Stimulated activated naive CD8-positive, alpha-beta T cell treated with anti-CD3 and anti-CD28 coated beads, Interleukin-15, Interleukin-2, amounts not matched to agents 100 ng/mL and 50 ng/mL, for 24 hours (primary cell): ENCODE measurements around the gene MBD3L4.
A peak's percentile ranks its signal among the peaks of the same experiment; 100 is the strongest.
"Not testable (repeated sequence)": the region's sequence is repeated elsewhere in the genome, so short reads cannot be mapped to it uniquely, and the experiment has no call there.

ENCODE experiments used
- H3K27ac Mint-ChIP-seq: one replicate; pipeline ENCODE4 v1.8.0; 2021; ENCODE audit warnings: mild to moderate bottlenecking, mixed read lengths
- H3K27me3 Mint-ChIP-seq: one replicate; pipeline ENCODE4 v1.8.0; 2021; ENCODE audit warnings: mixed read lengths
- H3K36me3 Mint-ChIP-seq: one replicate; pipeline ENCODE4 v1.8.0; 2021; ENCODE audit warnings: low read depth, mixed read lengths
- H3K4me1 Mint-ChIP-seq: one replicate; pipeline ENCODE4 v1.8.0; 2021; ENCODE audit warnings: low read depth, mixed read lengths
- H3K4me3 Mint-ChIP-seq: one replicate; pipeline ENCODE4 v1.8.0; 2021; ENCODE audit warnings: mild to moderate bottlenecking, mixed read lengths
- H3K9me3 Mint-ChIP-seq: one replicate; pipeline ENCODE4 v1.8.0; 2021; ENCODE audit warnings: mixed read lengths

Gene MBD3L4

DNA sequence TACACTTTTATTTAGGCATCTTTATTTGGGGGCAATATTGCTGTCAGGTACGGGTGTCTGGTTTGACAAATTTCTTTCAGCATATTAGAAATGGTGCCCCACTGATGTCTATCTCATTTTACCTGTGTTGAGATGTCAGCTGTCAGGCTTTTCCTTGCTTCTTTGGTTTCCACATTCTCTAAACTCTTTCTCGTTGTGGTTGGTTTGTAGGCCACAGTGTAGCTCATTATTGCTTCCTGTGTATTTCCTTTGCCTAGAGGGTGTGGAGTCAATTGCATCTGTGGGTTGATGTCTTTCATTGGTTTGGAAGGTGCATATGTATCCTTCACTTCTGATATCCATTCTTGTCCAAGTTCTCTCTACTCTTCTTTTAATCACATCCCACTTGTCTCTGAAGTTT, 20.0 kb upstream of the MBD3L4 start:
- not testable (repeated sequence) for H3K4me1 Mint-ChIP-seq, H3K36me3 Mint-ChIP-seq, H3K9me3 Mint-ChIP-seq, H3K27ac Mint-ChIP-seq, H3K27me3 Mint-ChIP-seq, H3K4me3 Mint-ChIP-seq

DNA sequence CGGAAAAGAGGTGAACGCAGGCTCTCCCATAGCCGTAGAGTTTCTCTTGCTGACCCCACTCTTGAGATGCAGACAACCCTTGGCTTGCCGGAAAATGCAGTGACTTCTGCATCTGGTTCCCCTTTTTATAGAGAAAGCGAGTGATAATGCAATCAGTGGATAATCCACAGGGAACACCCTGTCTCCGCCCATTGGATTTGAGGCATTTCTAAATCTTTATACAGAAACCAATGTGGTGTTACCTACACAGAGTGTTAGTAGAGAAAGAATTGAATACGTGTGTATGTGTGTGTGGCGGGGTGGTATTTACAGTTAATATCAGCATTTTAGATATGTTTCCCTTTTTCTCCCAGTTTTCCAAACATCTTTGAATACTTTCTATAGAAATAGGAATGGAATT, 18.6 kb upstream of the MBD3L4 start, which contains the start of gene MBD3L3:
MBD3L3 (minus strand) TSS at position 101 of the 400 bp plus-strand sequence; CDS start at position 30, 71 bp downstream.
- H3K36me3 Mint-ChIP-seq, H3K4me1 Mint-ChIP-seq, H3K4me3 Mint-ChIP-seq, H3K27ac Mint-ChIP-seq, H3K27me3 Mint-ChIP-seq, H3K9me3 Mint-ChIP-seq: not testable (repeated sequence)

DNA sequence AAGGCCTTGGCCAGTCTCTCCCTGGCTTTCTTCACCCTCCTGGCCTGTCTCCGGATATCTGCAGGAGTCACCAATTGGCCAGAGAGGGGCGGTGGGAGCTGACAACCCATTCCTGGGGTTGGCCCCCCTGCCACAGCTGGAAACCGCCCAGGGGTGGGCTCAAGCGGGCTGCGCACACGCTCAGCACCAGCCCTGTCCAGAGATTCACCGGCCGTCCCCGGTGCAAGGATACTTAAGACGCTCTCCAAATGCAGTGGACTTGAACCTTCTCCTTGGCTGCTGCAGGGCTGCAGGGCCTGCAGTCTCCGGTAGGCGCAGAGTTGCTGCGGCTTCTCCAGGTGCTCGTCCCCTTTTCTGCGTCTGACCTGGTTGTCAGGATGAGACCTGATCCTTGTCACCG, 16.4 kb upstream of the MBD3L4 start:
- H3K4me3 Mint-ChIP-seq, H3K9me3 Mint-ChIP-seq, H3K27me3 Mint-ChIP-seq, H3K27ac Mint-ChIP-seq, H3K4me1 Mint-ChIP-seq, H3K36me3 Mint-ChIP-seq: not testable (repeated sequence)

DNA sequence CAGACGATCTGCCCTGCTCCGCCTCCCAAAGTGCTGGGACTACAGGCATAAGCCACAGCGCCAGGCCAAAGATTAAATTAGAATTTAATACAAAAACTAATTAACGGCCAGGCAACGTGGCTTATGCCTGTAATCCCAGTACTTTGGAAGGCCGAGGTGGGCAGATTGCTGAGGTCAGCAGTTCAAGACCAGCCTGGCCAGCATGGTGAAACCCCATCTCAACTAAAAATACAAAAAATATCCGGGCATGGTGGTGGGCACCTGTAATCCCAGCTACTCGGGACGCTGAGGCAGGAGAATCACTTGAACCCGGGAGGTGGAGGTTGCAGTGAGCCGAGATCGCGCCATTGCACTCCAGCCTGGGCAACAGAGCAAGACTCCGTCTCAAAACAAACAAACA, 15.7 kb upstream of the MBD3L4 start:
- H3K27me3 Mint-ChIP-seq, H3K36me3 Mint-ChIP-seq, H3K4me3 Mint-ChIP-seq, H3K27ac Mint-ChIP-seq, H3K4me1 Mint-ChIP-seq, H3K9me3 Mint-ChIP-seq: not testable (repeated sequence)

DNA sequence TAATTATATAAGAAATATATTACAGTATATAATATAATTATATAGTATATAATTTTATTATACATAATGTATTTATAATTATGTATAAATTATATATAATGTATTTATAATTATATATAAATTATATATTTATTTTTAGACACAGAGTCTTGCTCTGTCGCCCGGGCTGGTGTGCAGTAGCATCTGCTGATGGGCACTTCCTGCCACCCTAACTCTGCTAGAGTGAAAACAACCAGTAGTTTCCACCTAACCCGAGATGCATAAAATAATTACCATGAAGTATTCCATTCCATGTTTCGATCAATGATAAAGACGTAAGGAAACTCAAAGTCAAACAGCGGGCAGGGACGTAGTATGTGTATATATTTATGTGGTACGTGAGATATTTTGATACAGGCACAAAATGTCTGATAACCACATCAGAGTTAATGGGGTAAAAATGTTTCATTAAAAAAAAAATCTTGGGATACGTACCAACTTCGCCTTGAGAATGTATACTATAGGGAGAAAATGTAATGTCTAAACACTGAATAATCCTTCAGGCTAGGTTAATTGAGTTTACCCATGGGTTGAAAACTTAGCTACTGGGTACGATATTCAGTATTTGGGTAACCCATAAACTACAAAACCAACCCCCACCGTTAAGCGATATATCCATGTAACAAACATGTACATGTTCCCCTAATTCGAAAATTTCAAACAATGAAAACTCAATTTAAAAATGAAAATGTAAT, 14.8 kb upstream of the MBD3L4 start:
- not testable (repeated sequence) for H3K9me3 Mint-ChIP-seq, H3K36me3 Mint-ChIP-seq, H3K4me1 Mint-ChIP-seq, H3K27me3 Mint-ChIP-seq, H3K4me3 Mint-ChIP-seq, H3K27ac Mint-ChIP-seq

DNA sequence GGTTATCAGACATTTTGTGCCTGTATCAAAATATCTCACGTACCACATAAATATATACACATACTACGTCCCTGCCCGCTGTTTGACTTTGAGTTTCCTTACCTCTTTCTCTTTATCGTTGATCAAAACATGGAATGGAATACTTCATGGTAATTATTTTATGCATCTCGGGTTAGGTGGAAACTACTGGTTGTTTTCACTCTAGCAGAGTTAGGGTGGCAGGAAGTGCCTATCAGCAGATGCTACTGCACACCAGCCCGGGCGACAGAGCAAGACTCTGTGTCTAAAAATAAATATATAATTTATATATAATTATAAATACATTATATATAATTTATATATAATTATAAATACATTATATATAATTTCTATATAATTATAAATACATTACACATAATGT, 12.9 kb upstream of the MBD3L4 start:
- H3K36me3 Mint-ChIP-seq, H3K27ac Mint-ChIP-seq, H3K9me3 Mint-ChIP-seq, H3K4me3 Mint-ChIP-seq, H3K4me1 Mint-ChIP-seq, H3K27me3 Mint-ChIP-seq: not testable (repeated sequence)

DNA sequence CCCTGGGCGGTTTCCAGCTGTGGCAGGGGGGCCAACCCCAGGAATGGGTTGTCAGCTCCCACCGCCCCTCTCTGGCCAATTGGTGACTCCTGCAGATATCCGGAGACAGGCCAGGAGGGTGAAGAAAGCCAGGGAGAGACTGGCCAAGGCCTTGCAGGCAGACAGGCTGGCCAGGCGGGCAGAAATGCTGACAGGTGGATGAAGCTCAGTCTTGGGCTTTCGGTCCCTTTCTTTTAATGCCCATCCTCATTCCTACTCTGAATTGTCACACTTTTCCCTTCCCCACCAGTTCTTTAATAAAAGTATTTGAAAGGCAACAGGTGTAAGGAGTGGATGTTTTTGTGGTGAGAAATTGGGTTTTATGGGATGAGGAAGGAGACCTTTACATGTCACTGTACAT, 11.4 kb upstream of the MBD3L4 start:
- not testable (repeated sequence) for H3K4me1 Mint-ChIP-seq, H3K27ac Mint-ChIP-seq, H3K27me3 Mint-ChIP-seq, H3K9me3 Mint-ChIP-seq, H3K4me3 Mint-ChIP-seq, H3K36me3 Mint-ChIP-seq

DNA sequence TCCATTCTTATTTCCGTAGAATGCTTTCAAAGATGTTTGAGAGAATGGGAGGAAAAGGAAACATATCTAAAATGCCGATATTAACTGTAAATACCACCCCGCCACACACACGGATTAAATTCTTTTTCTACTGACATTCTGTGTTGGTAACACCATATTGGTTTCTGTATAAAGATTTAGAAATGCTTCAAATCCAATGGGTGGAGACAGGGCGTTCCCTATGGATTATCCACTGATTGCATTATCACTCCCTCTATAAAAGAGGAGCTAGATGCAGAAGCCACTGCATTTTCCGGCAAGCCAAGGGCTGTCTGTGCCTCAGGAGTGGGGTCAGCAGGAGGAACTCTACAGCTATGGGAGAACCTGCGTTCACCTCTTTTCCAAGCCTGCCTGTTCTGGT, 9.0 kb upstream of the MBD3L4 start, which contains the start of gene MBD3L2:
MBD3L2 (plus strand) TSS at position 301 of the 400 bp plus-strand sequence; CDS start at position 354, 53 bp downstream.
- not testable (repeated sequence) for H3K27ac Mint-ChIP-seq, H3K27me3 Mint-ChIP-seq, H3K4me3 Mint-ChIP-seq, H3K4me1 Mint-ChIP-seq, H3K36me3 Mint-ChIP-seq, H3K9me3 Mint-ChIP-seq

DNA sequence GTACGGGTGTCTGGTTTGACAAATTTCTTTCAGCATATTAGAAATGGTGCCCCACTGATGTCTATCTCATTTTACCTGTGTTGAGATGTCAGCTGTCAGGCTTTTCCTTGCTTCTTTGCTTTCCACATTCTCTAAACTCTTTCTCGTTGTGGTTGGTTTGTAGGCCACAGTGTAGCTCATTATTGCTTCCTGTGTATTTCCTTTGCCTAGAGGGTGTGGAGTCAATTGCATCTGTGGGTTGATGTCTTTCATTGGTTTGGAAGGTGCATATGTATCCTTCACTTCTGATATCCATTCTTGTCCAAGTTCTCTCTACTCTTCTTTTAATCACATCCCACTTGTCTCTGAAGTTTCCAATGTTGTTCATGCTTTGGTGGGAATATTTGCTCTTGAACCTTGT, 1.6 kb upstream of the MBD3L4 start:
- not testable (repeated sequence) for H3K27ac Mint-ChIP-seq, H3K4me1 Mint-ChIP-seq, H3K27me3 Mint-ChIP-seq, H3K36me3 Mint-ChIP-seq, H3K9me3 Mint-ChIP-seq, H3K4me3 Mint-ChIP-seq

DNA sequence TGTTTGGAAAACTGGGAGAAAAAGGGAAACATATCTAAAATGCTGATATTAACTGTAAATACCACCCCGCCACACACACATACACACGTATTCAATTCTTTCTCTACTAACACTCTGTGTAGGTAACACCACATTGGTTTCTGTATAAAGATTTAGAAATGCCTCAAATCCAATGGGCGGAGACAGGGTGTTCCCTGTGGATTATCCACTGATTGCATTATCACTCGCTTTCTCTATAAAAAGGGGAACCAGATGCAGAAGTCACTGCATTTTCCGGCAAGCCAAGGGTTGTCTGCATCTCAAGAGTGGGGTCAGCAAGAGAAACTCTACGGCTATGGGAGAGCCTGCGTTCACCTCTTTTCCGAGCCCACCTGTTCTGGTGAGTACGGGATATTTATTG, 9.7 kb downstream of the MBD3L4 start, which contains the start of gene MBD3L5:
MBD3L5 (plus strand) TSS at position 301 of the 400 bp plus-strand sequence; CDS start at position 335, 34 bp downstream.
- H3K36me3 Mint-ChIP-seq, H3K4me3 Mint-ChIP-seq, H3K27me3 Mint-ChIP-seq, H3K27ac Mint-ChIP-seq, H3K4me1 Mint-ChIP-seq, H3K9me3 Mint-ChIP-seq: not testable (repeated sequence)

DNA sequence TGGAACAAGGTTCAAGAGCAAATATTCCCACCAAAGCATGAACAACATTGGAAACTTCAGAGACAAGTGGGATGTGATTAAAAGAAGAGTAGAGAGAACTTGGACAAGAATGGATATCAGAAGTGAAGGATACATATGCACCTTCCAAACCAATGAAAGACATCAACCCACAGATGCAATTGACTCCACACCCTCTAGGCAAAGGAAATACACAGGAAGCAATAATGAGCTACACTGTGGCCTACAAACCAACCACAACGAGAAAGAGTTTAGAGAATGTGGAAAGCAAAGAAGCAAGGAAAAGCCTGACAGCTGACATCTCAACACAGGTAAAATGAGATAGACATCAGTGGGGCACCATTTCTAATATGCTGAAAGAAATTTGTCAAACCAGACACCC, 11.2 kb downstream of the MBD3L4 start:
- not testable (repeated sequence) for H3K27ac Mint-ChIP-seq, H3K36me3 Mint-ChIP-seq, H3K4me3 Mint-ChIP-seq, H3K9me3 Mint-ChIP-seq, H3K27me3 Mint-ChIP-seq, H3K4me1 Mint-ChIP-seq

DNA sequence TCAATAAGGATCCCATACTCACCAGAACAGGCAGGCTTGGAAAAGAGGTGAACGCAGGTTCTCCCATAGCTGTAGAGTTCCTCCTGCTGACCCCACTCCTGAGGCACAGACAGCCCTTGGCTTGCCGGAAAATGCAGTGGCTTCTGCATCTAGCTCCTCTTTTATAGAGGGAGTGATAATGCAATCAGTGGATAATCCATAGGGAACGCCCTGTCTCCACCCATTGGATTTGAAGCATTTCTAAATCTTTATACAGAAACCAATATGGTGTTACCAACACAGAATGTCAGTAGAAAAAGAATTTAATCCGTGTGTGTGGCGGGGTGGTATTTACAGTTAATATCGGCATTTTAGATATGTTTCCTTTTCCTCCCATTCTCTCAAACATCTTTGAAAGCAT, 18.6 kb downstream of the MBD3L4 start, which contains the start of gene MBD3L2B:
MBD3L2B (minus strand) TSS at position 101 of the 400 bp plus-strand sequence; CDS start at position 67, 34 bp downstream.
- not testable (repeated sequence) for H3K4me3 Mint-ChIP-seq, H3K4me1 Mint-ChIP-seq, H3K27ac Mint-ChIP-seq, H3K9me3 Mint-ChIP-seq, H3K36me3 Mint-ChIP-seq, H3K27me3 Mint-ChIP-seq

DNA sequence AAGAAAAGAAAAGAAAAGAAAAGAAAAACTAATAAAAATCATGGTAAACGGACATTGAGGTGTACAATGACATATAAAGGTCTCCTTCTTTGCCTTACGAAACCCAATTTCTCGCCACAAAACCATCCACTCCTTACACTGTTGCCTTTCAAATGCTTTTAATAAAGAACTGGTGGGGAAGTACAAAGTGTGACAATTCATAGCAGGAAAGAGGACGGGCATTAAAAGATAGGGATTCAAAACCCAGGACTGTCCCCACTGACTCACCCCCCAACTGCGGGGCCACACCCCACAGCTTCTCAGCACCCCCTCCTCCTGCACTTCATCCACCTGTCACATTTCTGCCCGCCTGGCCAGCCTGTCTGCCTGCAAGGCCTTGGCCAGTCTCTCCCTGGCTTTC, 21.2 kb downstream of the MBD3L4 start:
- Mint-ChIP-seq H3K27me3 (no peaks in the 10 kb centered on the region), H3K4me3 (no peak overlapping the region), H3K9me3 (no peaks in the 10 kb centered on the region), H3K27ac (no peak overlapping the region), H3K36me3 (no peaks in the 10 kb centered on the region), H3K4me1 (peaks cover 5% of the 10 kb centered on the region)

DNA sequence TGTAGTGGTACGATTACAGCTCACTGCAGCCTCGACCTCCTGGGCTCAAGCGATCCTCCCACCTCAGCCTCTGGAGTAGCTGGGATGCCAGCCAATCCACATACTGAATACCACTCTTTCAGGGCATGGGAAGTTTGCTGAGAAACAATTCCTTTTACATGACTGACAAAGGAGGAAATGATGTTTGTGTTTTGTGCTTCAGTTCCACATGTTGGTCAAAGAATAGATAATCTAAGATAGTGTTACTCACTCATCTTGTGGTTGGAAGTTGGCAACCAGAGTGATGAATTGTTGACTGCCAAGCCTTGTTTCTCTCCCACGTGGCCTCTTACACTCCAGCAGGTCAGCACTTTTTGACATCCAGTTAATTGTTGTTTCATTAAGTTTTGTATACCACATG, 26.3 kb downstream of the MBD3L4 start:
- Mint-ChIP-seq H3K36me3 (no peaks in the 10 kb centered on the region), H3K4me1 (peaks cover 39% of the 10 kb centered on the region), H3K27me3 (no peaks in the 10 kb centered on the region), H3K9me3 (no peaks in the 10 kb centered on the region), H3K4me3 (no peak overlapping the region), H3K27ac (peak overlapping the region; percentile 72)

DNA sequence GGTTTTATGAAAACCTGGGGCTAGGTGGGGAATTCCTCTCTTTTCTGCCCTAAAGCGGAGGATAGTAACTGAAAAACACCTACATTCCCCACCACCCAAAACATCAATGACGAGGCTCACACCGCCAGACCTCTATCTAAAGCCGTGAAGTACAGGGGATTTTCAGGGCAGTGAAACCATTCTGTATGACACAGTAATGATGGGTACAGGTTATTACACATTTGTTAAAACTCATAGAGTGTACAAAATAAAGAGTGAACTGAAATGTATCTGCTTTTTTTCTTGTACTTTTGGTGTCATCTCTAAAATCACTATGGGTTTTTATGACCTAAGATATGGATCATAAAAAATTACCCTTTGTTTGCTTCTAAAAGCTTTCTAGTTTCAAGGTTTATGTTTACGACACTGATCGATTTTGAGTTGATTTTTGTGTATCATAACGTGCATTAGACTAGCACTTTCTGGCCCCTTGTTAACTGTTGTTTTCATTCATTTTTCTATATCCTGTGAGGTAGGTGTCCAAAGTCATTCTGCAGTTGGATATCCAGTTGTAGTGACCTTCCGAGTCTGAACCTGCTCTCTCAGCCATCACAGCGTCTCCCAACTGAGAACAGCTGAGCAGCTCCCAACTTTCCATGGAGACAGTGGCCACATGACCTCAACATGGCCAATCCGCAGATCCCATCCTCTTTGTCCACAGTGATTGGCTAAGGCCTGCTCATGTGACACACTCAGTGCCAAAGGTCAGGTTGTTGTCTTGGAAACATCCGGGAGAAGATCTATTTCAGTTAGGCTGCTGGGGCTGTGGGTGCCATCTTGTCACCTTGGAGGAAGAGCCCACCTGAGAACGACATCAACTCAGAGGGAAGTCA, 29.0 kb downstream of the MBD3L4 start:
- Mint-ChIP-seq H3K36me3 (no peaks in the 10 kb centered on the region), H3K4me1 (peaks cover 47% of the 10 kb centered on the region), H3K9me3 (no peaks in the 10 kb centered on the region), H3K4me3 (no peak overlapping the region), H3K27ac (peak overlapping the region; percentile 37), H3K27me3 (no peaks in the 10 kb centered on the region)
